M059J (cell line): Measurements from ENCODE around the gene NR2F2. TPM values are rescaled to one million over a fixed set of nuclear protein-coding genes. Genes with fewer than 3 reads are reported as not detected.

Experiments used
- DNase-seq: peaks from one replicate; pipeline ENCODE4 v3.0.0-alpha.2; 2012; ENCODE audit warnings: low read depth
- total RNA-seq: library from RNA; depleted of rRNA; stranded (reverse); fragments of >200 nt; shearing (Covaris generic); gene quantifications from 2 replicates; pipeline ENCODE4 v1.2.3, GENCODE V29; 2014

NR2F2 gene
- total RNA-seq, 1 experiment from 2014 or later: 37.8 TPM

DNA sequence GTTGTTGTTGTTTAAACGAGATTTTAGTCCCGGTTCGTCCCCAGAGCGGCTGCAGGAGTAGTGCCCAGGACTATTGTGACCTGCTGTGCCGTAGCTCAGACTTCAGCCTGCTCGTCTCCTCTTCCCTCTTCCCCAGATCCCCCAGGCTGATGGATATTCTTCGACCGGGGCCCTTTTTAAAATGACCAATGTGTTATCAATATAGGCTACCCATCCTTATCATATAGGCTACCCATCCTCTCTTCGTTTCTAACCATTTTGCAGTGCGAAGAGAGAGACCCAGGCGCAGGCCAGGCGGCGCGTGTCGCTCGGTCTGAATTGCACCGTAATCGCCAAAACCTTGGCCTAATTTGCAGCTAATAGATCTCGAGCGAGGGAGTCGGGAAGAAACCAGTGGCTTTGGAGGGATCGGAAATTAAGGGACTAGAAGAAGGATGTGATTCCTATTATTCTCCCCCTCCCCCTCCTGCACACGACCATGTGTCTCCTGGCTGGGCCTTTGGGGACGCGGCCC is 23.0 kb downstream of the NR2F2 start:
- no peak for DNase-seq

DNA sequence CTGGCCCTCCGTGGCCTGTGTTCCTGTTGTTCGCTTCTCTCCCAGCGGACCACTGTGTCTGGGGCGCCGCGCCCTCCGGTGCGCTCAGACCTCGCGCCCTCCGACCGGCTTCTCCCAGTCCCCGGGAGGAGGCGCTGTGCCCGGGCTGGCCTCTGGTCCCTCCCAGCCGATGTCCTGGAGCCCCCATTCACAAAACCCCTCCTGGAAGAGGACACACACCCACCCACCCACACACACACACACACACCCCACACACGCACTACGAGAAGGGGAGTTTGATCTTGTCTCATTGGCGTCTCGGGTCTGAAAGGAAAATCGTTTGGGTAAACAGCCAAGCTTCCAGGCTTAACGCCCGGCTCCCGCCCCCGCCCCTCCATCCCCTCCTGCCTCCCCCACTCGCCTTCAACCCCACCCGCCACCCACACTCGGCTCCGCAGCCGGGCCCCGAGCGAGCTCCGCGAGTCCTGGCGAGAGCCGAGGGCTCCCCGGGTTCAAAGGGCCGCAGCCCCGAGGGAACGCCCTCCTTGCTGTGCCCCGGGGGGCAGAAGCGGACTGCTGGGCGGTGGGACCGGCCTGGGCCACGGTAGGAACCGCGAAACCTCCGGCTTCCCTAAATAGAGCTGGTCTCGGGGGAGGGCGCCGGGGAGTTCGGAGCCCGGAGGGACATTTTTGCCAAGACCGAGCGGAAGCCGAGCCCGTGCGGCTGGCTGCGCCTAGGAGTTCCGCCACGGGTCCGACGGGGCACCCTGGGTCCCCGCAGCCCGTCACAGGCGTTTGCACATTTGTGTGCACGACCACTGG is 23.6 kb downstream of the NR2F2 start:
- DNase-seq: no peak

GRCh38 chr15:96354731-96355567 is 24.4 kb downstream of the NR2F2 start:
- DNase-seq: peak; percentile 56

GRCh38 chr15:96355568-96356187 is 25.2 kb downstream of the NR2F2 start:
- no peak for DNase-seq

- DNase-seq: peak; percentile 80
Measured at GRCh38 chr15:96356494-96357455, 26.3 kb downstream of the NR2F2 start.

GRCh38 chr15:96358001-96358801 is 27.7 kb downstream of the NR2F2 start:
- DNase-seq: no peak

DNA sequence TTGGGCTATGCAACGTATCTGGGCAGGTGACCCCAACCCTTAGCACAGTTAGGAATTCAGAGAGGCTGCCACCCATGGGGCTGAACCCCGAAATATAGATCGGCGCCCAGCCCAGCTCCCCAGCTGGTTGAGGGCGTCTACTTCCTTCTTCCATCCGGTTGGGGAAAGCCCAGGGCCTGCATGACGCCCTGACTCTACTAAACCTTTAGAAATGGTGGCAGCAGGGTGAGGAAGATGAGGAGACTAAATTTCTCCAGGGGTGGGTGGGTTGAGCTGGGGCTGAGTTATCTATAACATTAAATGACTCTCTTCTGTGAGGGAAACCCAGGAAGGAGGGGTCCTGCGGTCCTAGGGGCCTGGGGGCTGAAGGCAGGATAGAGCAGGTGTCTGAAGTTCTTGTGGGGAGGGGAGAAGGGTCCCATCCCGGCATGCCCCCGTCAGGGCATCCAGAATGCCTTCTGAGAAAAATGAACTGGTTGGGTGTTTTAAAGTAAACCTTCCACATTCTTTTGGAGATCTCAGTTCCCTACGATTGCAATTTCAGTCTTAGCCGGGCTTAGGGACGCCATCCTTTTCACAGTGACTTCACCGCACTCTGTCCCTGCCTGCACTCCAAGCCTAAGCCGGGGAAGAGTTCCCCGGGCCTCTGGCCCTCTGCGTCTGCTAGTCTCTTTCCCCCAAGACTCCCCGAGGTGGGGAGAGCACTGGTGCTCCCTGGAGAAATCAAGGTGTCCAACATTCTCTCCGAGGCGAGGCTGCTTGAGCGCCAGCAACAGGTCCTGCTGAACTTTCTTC is 28.5 kb downstream of the NR2F2 start:
- DNase-seq: no peak

- peak; percentile 71 for DNase-seq
Measured at GRCh38 chr15:96359616-96360521, 29.4 kb downstream of the NR2F2 start.

GRCh38 chr15:96360581-96361308 is 30.2 kb downstream of the NR2F2 start:
- no peak for DNase-seq

- no peak for DNase-seq
Measured at GRCh38 chr15:96361309-96362010, 31.0 kb downstream of the NR2F2 start.

DNA sequence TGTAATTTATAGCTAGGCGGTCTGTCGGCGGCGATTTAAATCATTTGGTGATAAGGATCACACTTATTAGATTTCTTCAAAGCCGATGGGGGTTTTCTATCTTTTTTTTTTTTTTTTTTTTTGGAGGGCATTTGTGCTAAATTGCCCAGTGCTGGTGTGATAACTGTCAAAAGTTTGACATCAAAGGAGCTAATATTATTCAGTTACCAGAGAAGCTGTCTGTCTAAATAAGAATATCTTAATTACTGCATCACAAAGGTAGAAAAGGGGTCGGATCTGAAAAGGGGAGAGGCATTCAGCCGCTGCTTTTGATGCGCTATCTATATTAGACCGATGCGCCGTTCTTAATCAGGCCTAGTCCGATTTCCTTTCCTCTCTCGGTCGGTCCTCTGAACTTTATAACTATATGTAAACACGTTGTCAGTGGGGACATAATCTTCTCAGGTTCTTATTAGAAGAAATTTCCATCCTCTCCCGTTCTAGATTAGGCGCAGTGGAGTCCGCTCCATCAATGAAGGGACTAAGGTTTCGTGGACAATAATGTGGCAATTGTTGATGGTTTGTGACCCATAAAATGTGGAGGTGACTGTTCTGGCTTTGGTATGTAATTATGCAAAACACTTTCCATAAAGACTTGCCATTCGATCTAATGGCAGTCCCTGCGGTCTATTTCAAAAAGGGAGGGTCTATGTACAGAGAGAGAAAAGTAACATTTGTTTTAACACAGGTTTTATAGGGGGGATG is 31.7 kb downstream of the NR2F2 start:
- no peak for DNase-seq

GRCh38 chr15:96362755-96363651 is 32.5 kb downstream of the NR2F2 start:
- DNase-seq: no peak

DNA sequence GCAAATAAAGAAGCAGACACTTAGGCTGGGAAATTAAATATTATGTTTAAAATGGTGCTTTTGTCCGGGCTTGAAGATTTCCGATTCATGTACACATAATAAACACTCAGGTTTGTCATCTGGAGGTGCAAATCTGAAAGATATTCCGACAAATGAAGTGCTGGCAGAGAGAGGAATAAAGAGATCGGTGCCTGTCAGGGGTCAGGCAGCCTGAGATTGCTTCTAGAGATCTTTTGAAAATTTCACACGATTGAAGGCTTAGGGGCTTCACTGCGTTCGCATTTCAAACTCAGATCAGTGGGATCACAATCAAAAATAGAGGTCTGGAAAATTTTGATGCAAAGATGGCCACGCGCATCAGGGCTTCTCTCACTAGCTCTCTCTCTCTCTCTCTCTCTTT is 33.2 kb downstream of the NR2F2 start:
- DNase-seq: no peak

GRCh38 chr15:96365781-96366525 is 35.5 kb downstream of the NR2F2 start:
- no peak for DNase-seq

DNA sequence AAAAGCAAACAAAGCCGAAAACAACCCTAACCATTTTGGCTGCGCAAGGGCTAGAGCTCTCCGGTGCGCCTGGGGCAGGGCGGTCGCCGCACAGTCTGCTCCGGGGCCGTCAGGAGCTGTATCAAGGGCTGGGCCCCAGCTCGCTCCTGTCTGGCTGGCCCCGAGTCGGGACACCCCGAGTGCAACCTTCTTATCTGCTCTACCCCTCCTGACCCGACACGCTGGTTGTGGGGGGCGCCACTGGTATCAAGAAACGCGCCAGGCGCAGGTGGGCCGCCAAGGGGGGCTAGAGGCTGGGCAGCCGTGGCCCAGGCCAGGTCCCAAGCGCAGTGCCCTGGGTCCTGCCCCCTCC is 36.0 kb downstream of the NR2F2 start:
- DNase-seq: no peak
